ENCODE measurements around the gene PLCH1. TPM values are rescaled to one million over a fixed set of nuclear protein-coding genes. Genes with fewer than 3 reads are reported as not detected.

PLCH1 gene
- total RNA-seq, 1 donor from 2014 or later: 32.0 TPM

- peaks cover 3% of the 10 kb centered on the region for H3K27me3 Mint-ChIP-seq (ENCODE audit: insufficient read depth, low read depth)
- H3K4me3 ChIP-seq: no peak overlapping the region
- H3K4me1 ChIP-seq: peaks cover 26% of the 10 kb centered on the region
- peaks cover 9% of the 10 kb centered on the region for H3K9me3 Mint-ChIP-seq
- H4K20me1 ChIP-seq (ENCODE audit: low read depth): no peaks in the 10 kb centered on the region
- H3K36me3 ChIP-seq: no peaks in the 10 kb centered on the region
- H3K9me3 ChIP-seq (ENCODE audit: low read depth): no peaks in the 10 kb centered on the region
- H3K36me3 Mint-ChIP-seq: no peaks in the 10 kb centered on the region
- H3K27ac ChIP-seq: no peak overlapping the region
- H3K27me3 ChIP-seq: no peaks in the 10 kb centered on the region
- no peak overlapping the region for H3K4me3 Mint-ChIP-seq
- no peak overlapping the region for H3K9ac ChIP-seq
- no peak overlapping the region for H3K4me2 ChIP-seq
- no peak overlapping the region for H3K27ac Mint-ChIP-seq
- no peaks in the 10 kb centered on the region for H3K79me2 ChIP-seq (ENCODE audit: low read depth)
- H3K4me1 Mint-ChIP-seq: peaks cover 21% of the 10 kb centered on the region
- no peak overlapping the region for H2AFZ ChIP-seq (replicated peaks)
- no peak for DNase-seq (ENCODE audit: low spot score)
- no peak for TF ChIP-seq EZH2phosphoT487 (IDR thresholded peaks at IDR 0.05)
- TF ChIP-seq CTCF (IDR thresholded peaks at IDR 0.05): no peak
- H3F3A ChIP-seq (ENCODE audit: low read depth): peaks cover 10% of the 10 kb centered on the region
Observed at GRCh38 chr3:155424323-155424710, 320.6 kb downstream of the PLCH1 start.

- H3K27ac ChIP-seq: no peak overlapping the region
- no peaks in the 10 kb centered on the region for H4K20me1 ChIP-seq (ENCODE audit: low read depth)
- TF ChIP-seq EZH2 (IDR thresholded peaks at IDR 0.05): no peak
- TF ChIP-seq EZH2phosphoT487 (IDR thresholded peaks at IDR 0.05): no peak
- TF ChIP-seq CTCF (IDR thresholded peaks at IDR 0.05): no peak
- H3F3A ChIP-seq (ENCODE audit: low read depth): peaks cover 10% of the 10 kb centered on the region
- Mint-ChIP-seq H3K4me1 (peaks cover 24% of the 10 kb centered on the region), H3K36me3 (no peaks in the 10 kb centered on the region), H3K27ac (no peak overlapping the region), H3K9me3 (peaks cover 9% of the 10 kb centered on the region), H3K4me3 (no peak overlapping the region), H3K27me3 (ENCODE audit: insufficient read depth, low read depth) (peaks cover 3% of the 10 kb centered on the region)
- no peaks in the 10 kb centered on the region for H3K36me3 ChIP-seq
- DNase-seq (ENCODE audit: low spot score): no peak
- no peak overlapping the region for H3K9ac ChIP-seq
- H3K4me1 ChIP-seq: peaks cover 26% of the 10 kb centered on the region
- no peak overlapping the region for H3K4me2 ChIP-seq
- no peaks in the 10 kb centered on the region for H3K9me3 ChIP-seq (ENCODE audit: low read depth)
- H3K27me3 ChIP-seq: no peaks in the 10 kb centered on the region
- no peak overlapping the region for H3K4me3 ChIP-seq
- H2AFZ ChIP-seq (replicated peaks): no peak overlapping the region
- H3K79me2 ChIP-seq (ENCODE audit: low read depth): no peaks in the 10 kb centered on the region
Observed at GRCh38 chr3:155423526-155424322, 321.1 kb downstream of the PLCH1 start.

GRCh38 chr3:155420881-155421486, 323.9 kb downstream of the PLCH1 start:
- Mint-ChIP-seq H3K27me3 (ENCODE audit: insufficient read depth, low read depth) (peaks cover 3% of the 10 kb centered on the region), H3K4me3 (no peak overlapping the region), H3K27ac (peak overlapping the region; percentile 44), H3K9me3 (no peaks in the 10 kb centered on the region), H3K4me1 (peaks cover 37% of the 10 kb centered on the region), H3K36me3 (no peaks in the 10 kb centered on the region)
- peaks cover 19% of the 10 kb centered on the region for H3K4me1 ChIP-seq
- peaks cover 10% of the 10 kb centered on the region for H3F3A ChIP-seq (ENCODE audit: low read depth)
- TF ChIP-seq CTCF (IDR thresholded peaks at IDR 0.05) (peak; percentile 56), EZH2 (IDR thresholded peaks at IDR 0.05) (no peak), EZH2phosphoT487 (IDR thresholded peaks at IDR 0.05) (no peak)
- no peaks in the 10 kb centered on the region for H3K27me3 ChIP-seq
- H4K20me1 ChIP-seq (ENCODE audit: low read depth): no peaks in the 10 kb centered on the region
- H3K27ac ChIP-seq: no peak overlapping the region
- no peaks in the 10 kb centered on the region for H3K9me3 ChIP-seq (ENCODE audit: low read depth)
- peak overlapping the region; percentile 48 for H3K4me2 ChIP-seq
- H3K9ac ChIP-seq: no peak overlapping the region
- H3K36me3 ChIP-seq: no peaks in the 10 kb centered on the region
- H3K79me2 ChIP-seq (ENCODE audit: low read depth): no peaks in the 10 kb centered on the region
- no peak overlapping the region for H3K4me3 ChIP-seq
- peak; percentile 42 for DNase-seq (ENCODE audit: low spot score)
- peak overlapping the region; percentile 77 for H2AFZ ChIP-seq (replicated peaks)

Data from neural progenitor cell (in vitro differentiated cells).